ENCODE measurements around the gene NANP.
"Not testable (repeated sequence)": the region's sequence is repeated elsewhere in the genome, so short reads cannot be mapped to it uniquely, and the experiment has no call there.

NANP gene

GRCh38 chr20:25606094-25606695 lies 17.6 kb downstream of the NANP start:
- DNase-seq (ENCODE audit: low read depth in 4 of 4, low spot score in 1 of 4) = no peak

GRCh38 chr20:25605148-25605547 lies 18.7 kb downstream of the NANP start:
- no peak for DNase-seq (ENCODE audit: low read depth in 4 of 4, low spot score in 1 of 4)

- no peak for DNase-seq (ENCODE audit: low read depth in 4 of 4, low spot score in 1 of 4)
These were observed 19.2 kb downstream of the NANP start for GRCh38 chr20:25604611-25605010.

GRCh38 chr20:25602914-25603309 lies 20.9 kb downstream of the NANP start:
- not testable (repeated sequence) for DNase-seq (ENCODE audit: low read depth in 4 of 4, low spot score in 1 of 4)

GRCh38 chr20:25602191-25602913 lies 21.5 kb downstream of the NANP start:
- DNase-seq (ENCODE audit: low read depth in 4 of 4, low spot score in 1 of 4) = not testable (repeated sequence)

GRCh38 chr20:25601659-25602058 lies 22.2 kb downstream of the NANP start:
- no peak for DNase-seq (ENCODE audit: low read depth in 4 of 4, low spot score in 1 of 4)

- DNase-seq (ENCODE audit: low read depth in 4 of 4, low spot score in 1 of 4) = no peak
These were observed 23.2 kb downstream of the NANP start for GRCh38 chr20:25600632-25601031.

- DNase-seq (ENCODE audit: low read depth in 4 of 4, low spot score in 1 of 4) = no peak
These were observed 31.5 kb downstream of the NANP start for GRCh38 chr20:25592135-25592852.

GRCh38 chr20:25590778-25591177 lies 33.0 kb downstream of the NANP start:
- not testable (repeated sequence) for DNase-seq (ENCODE audit: low read depth in 4 of 4, low spot score in 1 of 4)

GRCh38 chr20:25588491-25588890 lies 35.3 kb downstream of the NANP start:
- DNase-seq (ENCODE audit: low read depth in 4 of 4, low spot score in 1 of 4) = no peak

GRCh38 chr20:25587536-25587935 lies 36.3 kb downstream of the NANP start:
- DNase-seq (ENCODE audit: low read depth in 4 of 4, low spot score in 1 of 4) = no peak

GRCh38 chr20:25586877-25587276 lies 36.9 kb downstream of the NANP start:
- DNase-seq (ENCODE audit: low read depth in 4 of 4, low spot score in 1 of 4) = no peak

GRCh38 chr20:25584905-25585704 lies 38.7 kb downstream of the NANP start, which contains the start of gene NINL:
Gene NINL (minus strand): TSS chr20:25585531. CDS start chr20:25526587, 58,944 bp downstream.
- peak in 3 of 4 experiments; percentile 18 to 34 (median 21) for DNase-seq (ENCODE audit: low read depth in 4 of 4, low spot score in 1 of 4)

GRCh38 chr20:25583607-25584006 lies 40.2 kb downstream of the NANP start:
- DNase-seq (ENCODE audit: low read depth in 4 of 4, low spot score in 1 of 4) = not testable (repeated sequence)

- DNase-seq (ENCODE audit: low read depth in 4 of 4, low spot score in 1 of 4) = no peak
These were observed 43.1 kb downstream of the NANP start for GRCh38 chr20:25580711-25581110.

GRCh38 chr20:25579081-25579770 lies 44.6 kb downstream of the NANP start:
- no peak for DNase-seq (ENCODE audit: low read depth in 4 of 4, low spot score in 1 of 4)

- no peak for DNase-seq (ENCODE audit: low read depth in 4 of 4, low spot score in 1 of 4)
These were observed 46.9 kb downstream of the NANP start for GRCh38 chr20:25576783-25577530.

- DNase-seq (ENCODE audit: low read depth in 4 of 4, low spot score in 1 of 4) = no peak
These were observed 49.4 kb downstream of the NANP start for GRCh38 chr20:25574411-25574810.

- no peak for DNase-seq (ENCODE audit: low read depth in 4 of 4, low spot score in 1 of 4)
These were observed 50.2 kb downstream of the NANP start for GRCh38 chr20:25573288-25574251.

Measured in stimulated activated CD4-positive, alpha-beta T cell treated with anti-CD3 and anti-CD28 coated beads, Interleukin-1b, Interleukin-23, amount 100 ng/mL, for 24 hours (primary cell).